Colonic mucosa (tissue), 4 donors: ENCODE measurements around the gene MAGED2. TPM values are rescaled to one million over a fixed set of nuclear protein-coding genes. Genes with fewer than 3 reads are reported as not detected.

ENCODE experiments used
- DNase-seq: peaks from one replicate; pipeline ENCODE4 v3.0.0-alpha.2; 2020
- H3K27ac ChIP-seq: fragments of 200-600 bp; one replicate; pipeline ENCODE4 v1.8.0; 2021
- H3K27me3 ChIP-seq: fragments of 200-600 bp; one replicate; pipeline ENCODE4 v1.8.0; 2021
- H3K36me3 ChIP-seq: fragments of 200-600 bp; one replicate; pipeline ENCODE4 v1.8.0; 2021
- H3K4me1 ChIP-seq: fragments of 200-600 bp; one replicate; pipeline ENCODE4 v1.8.0; 2021; ENCODE audit warnings: mild to moderate bottlenecking
- H3K4me3 ChIP-seq: fragments of 200-600 bp; one replicate; pipeline ENCODE4 v1.8.0; 2021
- H3K9ac ChIP-seq, 2 donors: one replicate each; pipeline ENCODE4 v1.7.0; 2013; ENCODE audit warnings: control low read depth in 2 of 2, low read depth in 2 of 2, low read length in 2 of 2
- H3K9me3 ChIP-seq: fragments of 200-600 bp; one replicate; pipeline ENCODE4 v1.8.0; 2021
- CTCF ChIP-seq: fragments of 200-600 bp; IDR thresholded peaks from one replicate; pipeline ENCODE4 v1.8.0; 2022; ENCODE audit warnings: antibody characterized with exemption, mild to moderate bottlenecking
- intact Hi-C: fragments of 100-400 bp; cut with DNase I; formaldehyde crosslinking; loops from one replicate; pipeline ENCODE4 v1.14.1; 2022
- total RNA-seq, 2 donors: library from RNA; stranded (reverse); fragmentation: NEBNext Ultra II Directional in 1 of 2; extraction: Animal tissue kit (Norgen Biotek cat#: 25700) in 1 of 2; gene quantifications; one replicate each; pipeline ENCODE4 v1.2.1, GENCODE V29; 2021
- donor health status: healthy.
- donor health status: DM: no; HTN: no; CAD: no.
- donor health status: DM: no; HTN: no; CAD: no.

The MAGED2 gene
- total RNA-seq, 2 donors from 2014 or later, result 61.6 to 85.5 TPM

DNA sequence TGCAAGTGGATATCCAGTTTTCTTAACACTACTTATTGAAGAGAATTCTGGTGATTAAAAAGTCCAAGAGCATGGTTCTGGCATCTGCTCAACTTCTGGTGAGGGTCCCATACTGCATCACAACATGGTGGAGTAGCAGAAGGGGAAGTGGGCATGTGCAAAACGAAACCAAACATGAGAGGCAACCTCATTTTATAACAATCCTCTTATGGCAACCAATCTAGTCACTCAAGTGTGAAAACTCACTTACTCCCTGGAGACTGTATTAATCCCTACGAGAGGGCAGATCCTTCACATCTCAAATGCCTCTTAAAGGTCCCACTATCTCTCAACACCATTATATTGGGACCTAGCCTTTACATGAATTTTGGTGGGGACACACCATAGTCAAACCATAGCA lies 57.7 kb downstream of the MAGED2 start:
- Histone ChIP-seq H3K9me3 (no peaks in the 10 kb centered on the region), H3K4me3 (no peak overlapping the region), H3K27me3 (no peaks in the 10 kb centered on the region), H3K9ac (no peak overlapping the region), H3K36me3 (no peaks in the 10 kb centered on the region), H3K4me1 (no peaks in the 10 kb centered on the region), H3K27ac (no peak overlapping the region)
- intact Hi-C loops, result no loop called here
- DNase-seq, result no peak
- no peak for TF ChIP-seq CTCF

Other genes starting within 250 kb of the MAGED2 start
- not detected for gene ITIH6, start 9.5 kb upstream of the MAGED2 start, total RNA-seq
- gene TRO, start 113.1 kb downstream of the MAGED2 start, total RNA-seq, result 1 to 10 TPM; 1.1 to 1.6 TPM
- gene PFKFB1, start 186.4 kb downstream of the MAGED2 start, total RNA-seq, result under 1 TPM; 0.25 to 0.32 TPM
- gene APEX2, start 192.6 kb downstream of the MAGED2 start, total RNA-seq, result 10 to 100 TPM; 22.0 to 28.2 TPM
- gene ALAS2, start 223.2 kb downstream of the MAGED2 start, total RNA-seq, result under 1 TPM in 1 of 2 donors, not detected in 1; 0.74 TPM